GM18867 (cell line): ENCODE data around the gene ZC3H12A.

ENCODE experiments used
- ATAC-seq: cut with Tn5 transposase; IDR thresholded peaks from one replicate; pipeline ENCODE4 v1.9.1; 2021; ENCODE audit warnings: mild to moderate bottlenecking, moderate library complexity; ENCODE audit not compliant: unreplicated experiment

Gene ZC3H12A

GRCh38 chr1:37477946-37478345 lies 3.6 kb downstream of the ZC3H12A start:
- no peak for ATAC-seq

GRCh38 chr1:37478451-37478881 lies 4.1 kb downstream of the ZC3H12A start:
- ATAC-seq: no peak

- ATAC-seq: no peak
Measured at GRCh38 chr1:37478890-37479254, 4.5 kb downstream of the ZC3H12A start.

DNA sequence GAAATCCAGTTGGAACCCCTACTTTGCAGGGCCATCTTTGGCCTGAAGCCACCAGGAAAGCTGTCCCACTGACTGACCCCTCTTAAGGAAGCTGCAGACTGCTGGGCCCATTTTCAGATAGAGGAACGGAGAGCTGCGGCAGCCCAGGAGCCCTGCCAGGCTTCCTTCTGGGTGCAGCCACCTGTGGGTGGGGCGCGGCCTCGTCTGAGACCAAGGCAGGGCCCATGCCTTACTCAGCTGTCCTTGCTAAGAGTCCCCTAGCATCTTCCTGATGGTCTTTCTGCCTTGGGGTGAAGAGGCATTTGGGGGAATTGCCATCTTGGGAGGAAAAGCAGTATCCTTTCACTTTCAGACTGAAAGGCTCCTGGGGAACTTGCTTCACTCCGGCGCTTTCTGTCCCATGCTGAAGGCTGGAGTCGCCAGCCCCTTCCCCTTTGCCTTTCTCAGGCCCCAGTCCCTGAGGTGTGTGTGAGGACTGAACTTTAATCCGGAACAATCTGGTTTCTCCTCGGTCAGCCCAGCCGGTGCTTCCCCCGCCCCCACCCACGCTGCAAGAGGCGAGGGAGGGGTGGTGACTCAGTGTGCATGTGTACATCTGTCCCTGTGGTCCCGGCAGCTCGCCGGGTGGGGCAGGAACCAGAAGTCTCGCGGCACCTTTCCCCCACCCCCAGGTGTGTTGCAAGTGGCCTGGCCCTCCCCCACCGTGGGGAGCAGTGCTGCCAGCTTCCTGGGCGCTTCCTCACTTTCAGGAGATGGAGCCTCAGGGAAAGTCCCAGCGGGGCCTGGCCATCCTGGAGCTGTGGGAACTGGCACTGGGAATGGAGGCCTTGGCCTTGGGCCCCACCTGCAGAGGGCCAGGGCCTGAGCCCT lies 5.1 kb downstream of the ZC3H12A start:
- ATAC-seq: peak; percentile 27

GRCh38 chr1:37480125-37480466 lies 5.7 kb downstream of the ZC3H12A start:
- ATAC-seq: no peak

- no peak for ATAC-seq
Measured at GRCh38 chr1:37480581-37481288, 6.4 kb downstream of the ZC3H12A start.

DNA sequence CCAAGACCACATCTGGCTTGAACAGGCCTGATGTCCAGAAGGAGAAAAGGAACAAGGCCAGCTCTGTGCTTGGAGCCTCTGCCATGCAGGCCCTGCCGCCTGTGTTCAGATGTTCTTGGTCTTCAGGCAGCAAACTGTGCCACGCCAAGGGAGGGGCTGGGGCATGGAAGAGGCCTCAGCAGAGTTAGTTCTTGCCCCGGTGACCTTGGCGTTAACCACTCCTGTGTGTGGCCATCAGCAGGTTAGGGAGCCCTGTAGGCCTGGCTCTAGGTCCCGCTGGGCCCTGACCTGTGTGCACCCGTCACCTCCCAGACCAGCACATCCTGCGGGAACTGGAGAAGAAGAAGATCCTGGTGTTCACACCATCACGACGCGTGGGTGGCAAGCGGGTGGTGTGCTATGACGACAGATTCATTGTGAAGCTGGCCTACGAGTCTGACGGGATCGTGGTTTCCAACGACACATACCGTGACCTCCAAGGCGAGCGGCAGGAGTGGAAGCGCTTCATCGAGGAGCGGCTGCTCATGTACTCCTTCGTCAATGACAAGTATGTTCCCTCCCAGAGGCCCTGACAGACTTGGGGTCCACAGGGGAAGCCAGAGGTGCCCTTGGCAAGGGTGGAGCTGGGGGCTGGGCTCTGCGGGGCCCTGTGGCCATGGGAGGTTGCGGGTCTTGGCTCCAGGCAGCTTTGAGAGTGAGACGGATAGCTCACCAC lies 7.1 kb downstream of the ZC3H12A start:
- no peak for ATAC-seq

GRCh38 chr1:37482004-37482785 lies 7.8 kb downstream of the ZC3H12A start:
- no peak for ATAC-seq

DNA sequence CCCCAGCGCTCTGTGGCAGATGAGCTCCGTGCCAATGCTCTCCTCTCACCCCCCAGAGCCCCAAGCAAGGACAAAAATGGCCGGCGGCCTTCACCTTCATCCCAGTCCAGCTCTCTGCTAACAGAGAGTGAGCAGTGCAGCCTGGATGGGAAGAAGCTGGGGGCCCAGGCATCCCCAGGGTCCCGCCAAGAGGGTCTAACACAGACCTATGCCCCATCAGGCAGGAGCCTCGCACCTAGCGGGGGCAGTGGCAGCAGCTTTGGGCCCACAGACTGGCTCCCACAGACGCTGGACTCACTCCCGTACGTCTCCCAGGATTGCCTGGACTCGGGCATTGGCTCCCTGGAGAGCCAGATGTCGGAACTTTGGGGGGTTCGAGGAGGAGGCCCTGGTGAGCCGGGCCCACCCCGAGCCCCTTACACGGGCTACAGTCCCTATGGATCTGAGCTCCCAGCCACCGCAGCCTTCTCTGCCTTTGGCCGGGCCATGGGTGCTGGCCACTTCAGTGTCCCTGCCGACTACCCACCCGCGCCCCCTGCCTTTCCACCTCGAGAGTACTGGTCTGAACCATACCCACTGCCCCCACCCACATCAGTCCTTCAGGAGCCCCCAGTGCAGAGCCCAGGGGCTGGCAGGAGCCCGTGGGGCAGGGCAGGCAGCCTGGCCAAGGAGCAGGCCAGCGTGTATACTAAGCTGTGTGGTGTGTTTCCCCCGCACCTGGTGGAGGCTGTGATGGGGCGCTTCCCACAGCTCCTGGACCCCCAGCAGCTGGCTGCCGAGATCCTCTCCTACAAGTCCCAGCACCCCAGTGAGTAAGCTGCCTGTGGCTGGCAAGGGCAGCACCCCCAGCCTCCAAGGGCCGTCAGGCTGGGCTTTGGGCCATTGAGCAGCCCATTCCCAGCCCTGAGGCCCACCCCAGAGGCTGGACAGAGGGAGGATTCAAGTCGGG lies 8.7 kb downstream of the ZC3H12A start:
- ATAC-seq: no peak

DNA sequence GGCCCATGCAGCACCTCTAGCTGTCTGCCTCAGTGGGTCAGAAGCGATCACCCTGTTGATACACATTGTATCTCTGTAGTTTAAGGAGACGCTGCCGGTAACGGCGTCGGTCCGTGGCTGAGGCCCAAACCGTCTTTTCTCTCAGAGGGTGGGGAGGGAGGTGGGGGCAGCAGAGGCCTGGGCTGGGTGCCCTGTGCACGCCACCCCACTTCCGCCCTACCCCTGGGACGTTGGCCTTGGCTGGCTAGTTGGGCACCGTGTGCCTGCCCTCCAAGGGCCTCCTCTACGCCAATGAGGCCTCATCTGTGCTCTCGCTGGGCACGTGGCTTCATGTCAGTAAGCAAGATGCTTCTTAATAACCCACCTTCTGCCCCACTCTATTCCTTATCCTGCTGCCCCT lies 9.4 kb downstream of the ZC3H12A start:
- no peak for ATAC-seq

- no peak for ATAC-seq
Measured at GRCh38 chr1:37484325-37485051, 10.1 kb downstream of the ZC3H12A start.

- ATAC-seq: no peak
Measured at GRCh38 chr1:37485902-37486679, 11.7 kb downstream of the ZC3H12A start.

DNA sequence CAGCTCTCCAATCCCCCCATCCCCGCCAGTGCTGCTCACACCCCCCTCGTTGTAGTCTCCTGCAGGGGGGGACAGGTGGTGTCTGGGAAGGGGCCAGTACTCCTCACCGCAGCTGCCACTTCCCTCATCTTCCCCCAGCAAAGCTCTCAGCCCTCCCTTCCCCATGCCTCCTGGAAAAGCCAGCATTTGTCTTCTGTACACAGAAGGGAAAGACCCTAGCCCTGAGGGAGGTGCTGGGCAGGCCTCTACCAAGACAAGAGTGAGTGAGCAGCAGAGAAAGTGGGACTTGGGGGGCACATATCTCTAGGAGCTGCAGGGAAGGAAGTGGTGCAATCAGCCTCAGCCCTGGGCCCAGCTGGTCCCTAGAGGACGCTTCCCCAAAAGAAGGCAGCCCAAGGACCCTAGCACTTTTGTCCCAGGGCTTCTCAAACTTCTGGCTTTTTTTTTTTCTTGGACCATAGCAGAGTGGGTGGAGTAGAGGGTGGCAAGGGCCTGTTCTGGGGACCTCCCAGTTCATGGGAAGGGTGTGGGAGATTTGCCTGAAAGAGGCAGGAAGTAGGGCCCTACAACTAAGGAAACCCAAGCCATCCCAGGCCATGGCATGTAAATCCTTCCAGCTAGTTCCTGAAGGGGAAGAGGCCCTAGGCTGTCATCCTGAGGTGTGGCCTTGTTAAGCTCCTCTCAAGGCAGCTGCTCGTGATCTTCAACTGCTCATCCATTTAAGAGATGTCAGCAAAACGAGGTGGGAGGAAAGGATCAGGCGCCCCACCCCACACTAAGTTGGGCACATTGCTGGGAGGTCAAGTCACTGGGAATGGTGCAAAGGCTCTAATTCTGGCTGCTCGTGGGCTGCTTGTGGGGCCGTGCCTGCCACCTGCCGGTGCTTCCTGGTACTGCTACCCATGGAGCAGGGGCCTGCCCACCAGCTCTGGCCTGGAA lies 12.6 kb downstream of the ZC3H12A start:
- peak; percentile 46 for ATAC-seq

GRCh38 chr1:37487619-37487984 lies 13.2 kb downstream of the ZC3H12A start:
- ATAC-seq: no peak

- no peak for ATAC-seq
Measured at GRCh38 chr1:37493336-37494098, 19.1 kb downstream of the ZC3H12A start.

GRCh38 chr1:37495875-37496274 lies 21.5 kb downstream of the ZC3H12A start:
- ATAC-seq: no peak

DNA sequence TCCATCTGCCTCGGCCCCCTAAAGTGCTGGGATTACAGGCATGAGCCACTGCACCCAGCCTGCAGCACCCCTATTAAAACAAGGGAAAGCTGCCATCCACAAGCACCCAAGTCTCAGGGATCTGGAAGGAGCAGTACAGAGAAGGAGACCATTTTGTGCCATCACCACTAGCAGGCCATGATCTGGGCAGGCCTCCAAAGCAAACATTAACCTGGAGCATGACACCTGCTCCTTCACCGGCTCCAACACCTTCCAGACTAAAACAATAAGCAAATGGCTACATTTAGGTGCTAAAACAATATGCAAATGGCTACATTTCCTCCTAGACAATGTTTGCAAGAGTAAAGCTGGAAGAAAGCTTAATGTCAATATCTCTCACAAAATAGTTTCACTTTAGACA lies 23.5 kb downstream of the ZC3H12A start:
- ATAC-seq: no peak
